ENCODE data around the gene FBXL17.

Gene FBXL17

GRCh38 chr5:107954254-107954653, 427.6 kb downstream of the FBXL17 start:
- no peak for DNase-seq (ENCODE audit: low read depth in 2 of 2)

GRCh38 chr5:107952450-107952849, 429.4 kb downstream of the FBXL17 start:
- DNase-seq (ENCODE audit: low read depth in 2 of 2), result no peak

DNA sequence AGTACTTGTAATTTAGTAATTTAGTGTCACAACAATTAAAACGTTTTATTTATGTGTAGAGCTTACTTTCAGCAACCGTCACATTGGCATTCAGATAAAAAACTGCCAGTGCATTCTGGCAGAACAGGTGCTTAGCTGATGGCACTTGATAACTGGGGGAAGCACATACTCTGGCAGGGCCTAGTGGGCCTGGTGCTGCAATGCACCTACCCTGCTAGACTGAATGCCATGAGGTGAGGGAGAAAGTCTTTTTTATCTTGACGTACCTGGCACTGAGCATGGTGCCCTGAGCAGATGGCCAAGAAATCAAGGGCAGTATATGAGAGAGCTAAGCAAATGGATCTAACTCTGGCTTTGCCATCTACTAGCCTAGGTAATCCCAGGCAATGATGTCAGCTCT, 430.6 kb downstream of the FBXL17 start:
- no peak for DNase-seq (ENCODE audit: low read depth in 2 of 2)

GRCh38 chr5:107950776-107951175, 431.1 kb downstream of the FBXL17 start:
- DNase-seq (ENCODE audit: low read depth in 2 of 2), result no peak

DNA sequence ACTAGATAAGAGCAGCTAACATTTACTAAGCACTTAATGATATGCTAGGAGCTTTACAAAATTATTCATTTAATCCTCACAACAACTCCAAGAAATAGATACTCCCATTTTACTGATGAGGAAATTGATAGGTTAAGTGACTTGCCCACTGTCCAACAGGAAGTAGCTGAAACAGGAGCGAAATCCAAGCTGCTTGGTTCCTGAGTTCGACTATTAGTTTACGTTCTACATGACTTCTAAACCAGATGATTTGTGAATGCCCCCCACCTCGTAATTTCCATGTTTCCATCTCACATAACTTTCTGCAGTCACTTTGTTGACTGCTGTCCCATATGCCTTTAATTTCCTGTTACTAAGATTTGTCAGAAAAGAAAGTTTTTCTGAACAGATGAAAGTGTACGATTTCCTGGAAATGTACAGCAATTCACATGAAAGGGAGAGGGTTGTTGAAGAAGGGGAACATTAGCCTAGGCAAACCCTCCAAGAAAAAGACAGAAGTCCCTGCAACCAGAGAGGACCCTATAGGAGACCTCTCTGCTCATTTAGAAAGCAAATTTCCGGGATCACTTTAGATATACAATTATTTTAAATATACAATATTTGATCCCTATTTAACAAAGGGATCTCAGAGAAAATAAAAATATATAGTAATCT, 432.1 kb downstream of the FBXL17 start:
- no peak for DNase-seq (ENCODE audit: low read depth in 2 of 2)

GRCh38 chr5:107948377-107948776, 433.5 kb downstream of the FBXL17 start:
- DNase-seq (ENCODE audit: low read depth in 2 of 2), result no peak

GRCh38 chr5:107945061-107945460, 436.8 kb downstream of the FBXL17 start:
- no peak for DNase-seq (ENCODE audit: low read depth in 2 of 2)

DNA sequence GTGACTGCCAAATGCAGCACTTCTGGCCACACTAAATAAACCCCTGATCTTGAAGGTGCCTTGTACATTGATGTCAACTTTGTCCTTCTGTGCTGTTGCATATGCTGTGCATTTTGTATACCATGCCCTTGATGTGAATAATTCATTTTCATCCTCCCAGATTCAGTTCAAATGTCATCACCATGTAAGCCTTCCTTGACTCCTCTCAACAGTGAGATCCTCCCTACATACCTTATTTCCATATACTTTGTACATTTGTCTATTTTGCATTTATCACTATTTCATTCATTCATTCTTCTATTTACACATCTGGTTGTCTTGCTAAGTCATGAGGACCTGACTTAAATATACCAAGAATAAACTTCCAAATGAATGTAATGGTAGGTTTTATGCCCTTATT, 438.0 kb downstream of the FBXL17 start:
- DNase-seq (ENCODE audit: low read depth in 2 of 2), result no peak

DNA sequence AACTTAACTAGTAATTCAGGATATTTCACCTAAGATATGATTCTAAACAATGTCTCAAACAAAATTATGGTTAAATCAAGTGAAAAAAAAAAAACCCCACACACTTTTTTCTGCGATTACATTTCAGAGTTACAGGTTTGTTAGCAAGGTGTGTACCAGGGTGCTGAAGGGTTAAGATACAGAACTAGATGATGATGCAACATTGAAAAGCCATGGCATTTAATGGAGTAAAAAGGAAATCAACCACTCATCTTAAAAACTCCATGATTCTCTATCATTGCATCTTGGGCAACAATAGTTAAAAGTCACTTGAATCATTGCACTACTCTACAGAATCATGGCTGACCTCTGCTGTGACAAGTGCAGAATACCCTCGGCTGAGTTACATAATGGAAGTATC, 440.9 kb downstream of the FBXL17 start:
- DNase-seq (ENCODE audit: low read depth in 2 of 2), result no peak

- no peak for DNase-seq (ENCODE audit: low read depth in 2 of 2)
These were observed 444.1 kb downstream of the FBXL17 start for GRCh38 chr5:107937651-107938355.

- DNase-seq (ENCODE audit: low read depth in 2 of 2), result no peak
These were observed 444.7 kb downstream of the FBXL17 start for GRCh38 chr5:107937204-107937603.

DNA sequence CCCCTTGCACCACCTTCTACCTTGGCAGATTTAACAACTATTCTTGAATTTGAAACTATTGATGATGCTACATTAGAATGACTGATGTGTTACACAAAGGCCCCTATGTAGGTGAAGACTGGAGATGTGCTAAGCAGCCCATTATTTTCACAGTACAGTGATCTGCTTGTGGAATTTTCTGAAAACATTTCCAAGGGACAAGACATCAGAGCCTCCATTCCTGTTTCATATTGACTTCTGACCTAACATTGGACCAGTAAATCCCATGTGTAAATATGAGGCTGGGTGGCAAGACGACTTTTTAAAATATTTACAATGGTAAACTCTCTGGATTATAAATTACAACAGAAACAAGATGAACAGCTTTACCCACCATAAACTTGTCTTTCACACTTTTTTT, 445.4 kb downstream of the FBXL17 start:
- DNase-seq (ENCODE audit: low read depth in 2 of 2), result no peak

- no peak for DNase-seq (ENCODE audit: low read depth in 2 of 2)
These were observed 446.3 kb downstream of the FBXL17 start for GRCh38 chr5:107935645-107936044.

DNA sequence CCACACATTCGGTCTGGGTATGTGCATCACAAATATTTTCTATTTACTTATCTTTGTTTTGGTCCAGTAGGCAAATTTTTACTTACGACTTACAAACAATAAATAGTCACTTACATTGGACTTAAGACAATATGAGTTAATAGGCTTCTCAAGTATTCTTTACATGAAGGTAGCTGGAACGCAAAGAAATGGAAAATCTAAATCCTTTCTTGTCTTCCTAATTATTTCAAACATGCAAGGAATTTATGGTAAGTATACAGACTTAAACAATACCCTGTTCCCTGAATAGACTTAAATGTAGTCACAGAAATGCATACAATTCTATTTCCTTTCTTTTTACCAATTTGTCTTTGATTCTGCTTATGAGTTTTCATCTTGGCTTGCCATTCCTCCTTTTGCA, 448.6 kb downstream of the FBXL17 start:
- no peak for DNase-seq (ENCODE audit: low read depth in 2 of 2)

- no peak for DNase-seq (ENCODE audit: low read depth in 2 of 2)
These were observed 451.0 kb downstream of the FBXL17 start for GRCh38 chr5:107930891-107931290.

DNA sequence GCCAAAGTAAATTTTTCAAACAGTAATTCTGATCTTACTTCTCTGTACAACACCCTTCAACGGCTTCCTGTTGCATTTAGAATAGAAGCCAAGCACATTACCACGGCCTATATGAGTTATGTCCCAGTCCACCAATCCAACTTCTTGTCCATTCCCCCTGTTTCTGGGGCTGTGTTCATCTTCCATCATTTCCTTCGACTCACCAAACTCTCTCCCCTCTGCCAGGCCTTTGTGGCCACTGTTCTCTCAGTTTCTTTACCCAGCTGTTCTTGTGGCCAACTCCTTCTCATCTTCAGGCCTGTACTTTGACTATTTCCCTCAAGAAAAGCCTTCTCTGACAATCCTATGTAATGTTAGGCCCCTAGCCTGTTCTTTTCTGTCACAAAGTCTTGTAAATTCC, 451.8 kb downstream of the FBXL17 start:
- DNase-seq (ENCODE audit: low read depth in 2 of 2), result no peak

DNA sequence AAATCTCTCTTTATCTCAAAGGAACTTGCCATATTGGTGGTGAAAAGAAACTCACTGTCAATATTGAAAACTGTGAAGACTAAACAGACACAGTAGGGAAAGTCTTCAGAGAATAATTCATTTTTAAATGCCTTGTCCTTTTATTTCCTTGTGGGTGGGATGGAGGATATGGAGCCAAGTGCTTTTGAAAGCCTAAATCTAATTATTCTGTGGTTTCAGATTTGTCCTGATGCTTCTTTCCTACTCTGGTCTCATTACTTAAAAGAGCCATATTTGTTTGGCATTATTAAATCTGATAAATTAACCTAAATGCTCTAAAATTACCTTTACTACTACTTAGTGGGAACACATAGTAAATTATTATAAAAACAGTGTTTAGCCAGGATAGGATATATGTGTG, 452.8 kb downstream of the FBXL17 start:
- no peak for DNase-seq (ENCODE audit: low read depth in 2 of 2)

GRCh38 chr5:107926121-107926520, 455.8 kb downstream of the FBXL17 start:
- no peak for DNase-seq (ENCODE audit: low read depth in 2 of 2)

DNA sequence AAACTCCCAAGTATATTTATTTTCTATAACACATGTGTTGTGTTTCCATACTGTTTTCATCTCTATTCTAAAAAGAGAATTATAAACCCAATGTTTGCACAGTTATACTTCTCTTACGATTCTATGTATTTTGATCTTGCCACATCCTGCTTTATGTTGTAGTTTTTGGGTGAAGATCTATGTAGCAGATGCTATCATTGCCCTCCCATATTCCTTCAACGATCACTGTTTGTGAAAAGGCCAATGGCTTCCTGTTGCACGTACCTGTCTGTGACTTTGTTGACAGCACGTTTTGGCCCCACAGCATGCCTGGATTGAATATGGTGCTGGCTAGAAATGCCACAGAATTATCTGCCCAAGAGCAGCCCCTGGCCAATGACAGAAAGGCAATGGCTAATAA, 456.7 kb downstream of the FBXL17 start:
- no peak for DNase-seq (ENCODE audit: low read depth in 2 of 2)

GRCh38 chr5:107919969-107920368, 461.9 kb downstream of the FBXL17 start:
- DNase-seq (ENCODE audit: low read depth in 2 of 2), result no peak

DNA sequence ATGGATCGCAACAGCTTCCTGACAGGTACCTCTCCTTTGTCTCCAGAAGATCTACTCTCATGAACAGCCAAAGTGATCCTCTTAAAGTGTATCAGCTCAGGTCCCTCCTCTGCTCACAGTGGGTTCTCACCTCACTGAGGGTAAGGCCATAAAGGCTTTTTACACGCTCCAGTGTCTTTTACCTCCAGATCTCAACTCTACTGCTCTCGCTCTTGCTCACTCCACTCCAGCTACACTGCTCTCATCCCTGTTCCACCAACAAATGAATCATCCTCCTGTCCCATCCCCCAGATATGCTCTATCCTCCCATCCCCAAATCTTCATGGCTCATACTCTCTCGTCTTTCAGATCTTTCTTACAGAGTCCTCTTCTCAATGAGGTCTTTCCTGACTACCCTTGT, 462.5 kb downstream of the FBXL17 start:
- no peak for DNase-seq (ENCODE audit: low read depth in 2 of 2)

- DNase-seq (ENCODE audit: low read depth in 2 of 2), result no peak
These were observed 463.9 kb downstream of the FBXL17 start for GRCh38 chr5:107917983-107918382.

All from fibroblast of skin of left biceps (primary cell).